H9 (cell line): Measurements from ENCODE around the gene TINAG. TPM values are rescaled to one million over a fixed set of nuclear protein-coding genes. Genes with fewer than 3 reads are reported as not detected.

Source experiments
- DNase-seq: peaks from one replicate; pipeline ENCODE4 v3.0.0-alpha.2; 2017
- H2AFZ ChIP-seq: one replicate; pipeline ENCODE4 v1.6.1; 2013; ENCODE audit warnings: mild to moderate bottlenecking, low read length, control low read depth, moderate library complexity
- H2AK5ac ChIP-seq: 2 replicates; pipeline ENCODE4 v1.6.1; 2013; ENCODE audit warnings: low read length, control low read depth, mixed read lengths; ENCODE audit not compliant: insufficient read length
- H2BK120ac ChIP-seq: one replicate; pipeline ENCODE4 v1.6.1; 2013; ENCODE audit warnings: low read depth, mild to moderate bottlenecking, low read length, control low read depth, inconsistent platforms; ENCODE audit not compliant: poor library complexity, severe bottlenecking
- H2BK12ac ChIP-seq: 2 replicates; pipeline ENCODE4 v1.6.1; 2013; ENCODE audit warnings: low read length, control low read depth, mixed read lengths, low read depth; ENCODE audit not compliant: insufficient read length
- H2BK15ac ChIP-seq: 2 replicates; pipeline ENCODE4 v1.6.1; 2013; ENCODE audit warnings: low read depth, low read length, control low read depth
- H2BK20ac ChIP-seq: one replicate; pipeline ENCODE4 v1.6.1; 2013; ENCODE audit warnings: low read depth, mild to moderate bottlenecking, low read length, control low read depth, inconsistent platforms; ENCODE audit not compliant: poor library complexity, severe bottlenecking
- H2BK5ac ChIP-seq: 2 replicates; pipeline ENCODE4 v1.6.1; 2013; ENCODE audit warnings: low read length, control low read depth, mixed read lengths; ENCODE audit not compliant: insufficient read length
- H3K14ac ChIP-seq: 2 replicates; pipeline ENCODE4 v1.6.1; 2013; ENCODE audit warnings: low read length, control low read depth; ENCODE audit not compliant: insufficient read depth
- H3K18ac ChIP-seq: 2 replicates; pipeline ENCODE4 v1.6.1; 2013; ENCODE audit warnings: low read depth, mild to moderate bottlenecking, mixed read lengths, low read length, control low read depth; ENCODE audit not compliant: insufficient read length
- H3K23ac ChIP-seq: 2 replicates; pipeline ENCODE4 v1.6.1; 2013; ENCODE audit warnings: low read length, control low read depth, mixed read lengths, low read depth; ENCODE audit not compliant: insufficient read length
- H3K23me2 ChIP-seq: 2 replicates; pipeline ENCODE4 v1.6.1; 2013; ENCODE audit warnings: low read depth, mild to moderate bottlenecking, mixed read lengths, low read length, control low read depth; ENCODE audit not compliant: insufficient read length, poor library complexity, severe bottlenecking
- H3K27ac ChIP-seq: 2 replicates; pipeline ENCODE4 v1.5.1; 2013; ENCODE audit warnings: low read length, control low read depth, mixed read lengths, low read depth; ENCODE audit not compliant: insufficient read length
- H3K27me3 ChIP-seq: 2 replicates; pipeline ENCODE4 v1.6.1; 2013; ENCODE audit warnings: low read length, control low read depth, inconsistent platforms; ENCODE audit not compliant: insufficient read depth
- H3K4ac ChIP-seq: 2 replicates; pipeline ENCODE4 v1.6.1; 2013; ENCODE audit warnings: low read depth, mild to moderate bottlenecking, control low read depth, inconsistent platforms, low read length, moderate library complexity
- H3K4me1 ChIP-seq: 2 replicates; pipeline ENCODE4 v1.6.1; 2013; ENCODE audit warnings: low read length, control low read depth, inconsistent platforms; ENCODE audit not compliant: insufficient read depth
- H3K4me2 ChIP-seq: 2 replicates; pipeline ENCODE4 v1.6.1; 2013; ENCODE audit warnings: low read length, control low read depth, mixed read lengths; ENCODE audit not compliant: insufficient read length, insufficient read depth
- H3K56ac ChIP-seq: 2 replicates; pipeline ENCODE4 v1.6.1; 2013; ENCODE audit warnings: low read depth, mild to moderate bottlenecking, mixed read lengths, low read length, control low read depth; ENCODE audit not compliant: insufficient read length
- H3K79me1 ChIP-seq: 2 replicates; pipeline ENCODE4 v1.6.1; 2013; ENCODE audit warnings: low read depth, mild to moderate bottlenecking, moderate library complexity, low read length, control low read depth, inconsistent platforms; ENCODE audit not compliant: insufficient read depth, poor library complexity, severe bottlenecking
- H3K79me2 ChIP-seq: 2 replicates; pipeline ENCODE4 v1.6.1; 2013; ENCODE audit warnings: low read length, control low read depth, inconsistent platforms; ENCODE audit not compliant: insufficient read depth
- H3K9ac ChIP-seq: 2 replicates; pipeline ENCODE4 v1.6.1; 2013; ENCODE audit warnings: low read length, control low read depth, mixed read lengths; ENCODE audit not compliant: insufficient read length; ENCODE audit errors: extremely low read depth
- H3K9me3 ChIP-seq: one replicate; pipeline ENCODE4 v1.6.1; 2013; ENCODE audit warnings: low read depth, low read length, inconsistent platforms; ENCODE audit not compliant: control insufficient read depth
- H3T11ph ChIP-seq: one replicate; pipeline ENCODE4 v1.6.1; 2013; ENCODE audit warnings: mild to moderate bottlenecking, low read length, control low read depth, inconsistent platforms
- H4K20me1 ChIP-seq: one replicate; pipeline ENCODE4 v1.6.1; 2013; ENCODE audit not compliant: control insufficient read depth, insufficient read length, insufficient read depth
- H4K5ac ChIP-seq: 2 replicates; pipeline ENCODE4 v1.6.1; 2013; ENCODE audit warnings: low read depth, mild to moderate bottlenecking, mixed read lengths, low read length, control low read depth; ENCODE audit not compliant: insufficient read length
- H4K8ac ChIP-seq: replicated peaks from 2 replicates; pipeline ENCODE4 v1.6.1; 2013; ENCODE audit warnings: low read length, control low read depth, mixed read lengths, low read depth; ENCODE audit not compliant: insufficient read length
- H4K91ac ChIP-seq: 2 replicates; pipeline ENCODE4 v1.6.1; 2013; ENCODE audit warnings: low read depth, mild to moderate bottlenecking, moderate library complexity, mixed read lengths, low read length, control low read depth; ENCODE audit not compliant: insufficient read length
- H3K27ac Mint-ChIP-seq, 3 experiments: 2 replicates in 2 of 3; 3 replicates in 1 of 3; pipeline ENCODE4 v1.8.0; 2020 to 2021; ENCODE audit warnings: mixed read lengths in 3 of 3, mild to moderate bottlenecking in 1 of 3, moderate library complexity in 1 of 3
- H3K27me3 Mint-ChIP-seq: 2 replicates; pipeline ENCODE4 v1.8.0; 2021; ENCODE audit warnings: low read depth, mild to moderate bottlenecking, moderate library complexity, mixed read lengths
- H3K36me3 Mint-ChIP-seq, 3 experiments: 2 replicates in 2 of 3; 3 replicates in 1 of 3; pipeline ENCODE4 v1.8.0; 2020 to 2021; ENCODE audit warnings: low read depth in 3 of 3, mixed read lengths in 3 of 3; ENCODE audit not compliant: insufficient read depth in 1 of 3
- H3K4me1 Mint-ChIP-seq, 2 experiments: 2 replicates each; pipeline ENCODE4 v1.8.0; 2020; ENCODE audit warnings: mixed read lengths in 2 of 2
- H3K4me3 Mint-ChIP-seq, 2 experiments: 2 replicates in 1 of 2; 3 replicates in 1 of 2; pipeline ENCODE4 v1.8.0; 2020 to 2021; ENCODE audit warnings: mild to moderate bottlenecking in 2 of 2, mixed read lengths in 2 of 2, moderate library complexity in 1 of 2
- H3K9me3 Mint-ChIP-seq, 2 experiments: 2 replicates in 1 of 2; 3 replicates in 1 of 2; pipeline ENCODE4 v1.8.0; 2020; ENCODE audit warnings: mild to moderate bottlenecking in 2 of 2, mixed read lengths in 2 of 2, moderate library complexity in 1 of 2
- total RNA-seq: library from RNA; stranded (reverse); gene quantifications from 2 replicates; pipeline ENCODE4 v1.2.1, GENCODE V29; 2021
- TF ChIP-seq, protein P1 (sequence below): fragments of 200-600 bp; sonication (generic); conservative IDR thresholded peaks from 3 replicates; pipeline ENCODE4 v1.8.0; 2021; ENCODE audit warnings: antibody characterized with exemption, mild to moderate bottlenecking

TINAG gene
- total RNA-seq, 1 experiment from 2014 or later = not detected

DNA sequence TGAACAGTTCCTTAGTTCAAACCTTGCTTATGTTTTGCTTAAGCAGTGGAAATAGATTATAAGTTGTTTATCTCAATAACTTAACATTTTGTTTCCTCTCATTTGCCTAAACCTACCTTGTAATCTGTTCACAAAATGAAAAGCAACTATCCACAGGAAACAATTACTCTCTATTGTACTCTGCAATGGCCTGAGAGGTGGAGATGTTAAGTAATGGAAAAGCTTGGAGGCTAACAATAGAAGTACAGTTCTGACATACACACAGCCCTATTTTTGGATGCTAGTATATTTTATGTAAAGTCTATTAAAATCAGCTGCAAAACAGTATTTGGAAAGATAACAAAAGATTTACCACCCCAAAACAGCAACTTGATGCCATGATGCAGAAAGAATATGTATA lies 82.1 kb downstream of the TINAG start:
- H3K23me2 ChIP-seq = no peaks in the 10 kb centered on the region
- no peak overlapping the region for H3K56ac ChIP-seq
- no peaks in the 10 kb centered on the region for H3K79me1 ChIP-seq
- Mint-ChIP-seq H3K4me3 (no peak overlapping the region), H3K9me3 (peaks cover 8 to 13% of the 10 kb centered on the region in 2 experiments), H3K27me3 (no peaks in the 10 kb centered on the region), H3K4me1 (peaks cover 2 to 6% of the 10 kb centered on the region in 2 experiments; a peak in 1 of 4 replicates), H3K36me3 (peaks cover 0 to 19% (median 4%) of the 10 kb centered on the region in 3 experiments; a peak in 5 of 7 replicates), H3K27ac (no peak overlapping the region)
- H3K27me3 ChIP-seq = no peaks in the 10 kb centered on the region
- no peak overlapping the region for H3K14ac ChIP-seq
- TF ChIP-seq, protein P1, sequence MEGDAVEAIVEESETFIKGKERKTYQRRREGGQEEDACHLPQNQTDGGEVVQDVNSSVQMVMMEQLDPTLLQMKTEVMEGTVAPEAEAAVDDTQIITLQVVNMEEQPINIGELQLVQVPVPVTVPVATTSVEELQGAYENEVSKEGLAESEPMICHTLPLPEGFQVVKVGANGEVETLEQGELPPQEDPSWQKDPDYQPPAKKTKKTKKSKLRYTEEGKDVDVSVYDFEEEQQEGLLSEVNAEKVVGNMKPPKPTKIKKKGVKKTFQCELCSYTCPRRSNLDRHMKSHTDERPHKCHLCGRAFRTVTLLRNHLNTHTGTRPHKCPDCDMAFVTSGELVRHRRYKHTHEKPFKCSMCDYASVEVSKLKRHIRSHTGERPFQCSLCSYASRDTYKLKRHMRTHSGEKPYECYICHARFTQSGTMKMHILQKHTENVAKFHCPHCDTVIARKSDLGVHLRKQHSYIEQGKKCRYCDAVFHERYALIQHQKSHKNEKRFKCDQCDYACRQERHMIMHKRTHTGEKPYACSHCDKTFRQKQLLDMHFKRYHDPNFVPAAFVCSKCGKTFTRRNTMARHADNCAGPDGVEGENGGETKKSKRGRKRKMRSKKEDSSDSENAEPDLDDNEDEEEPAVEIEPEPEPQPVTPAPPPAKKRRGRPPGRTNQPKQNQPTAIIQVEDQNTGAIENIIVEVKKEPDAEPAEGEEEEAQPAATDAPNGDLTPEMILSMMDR = no peak
- no peak overlapping the region for H3K9ac ChIP-seq
- H3K4me1 ChIP-seq = no peaks in the 10 kb centered on the region
- H2AK5ac ChIP-seq = no peak overlapping the region
- H2BK15ac ChIP-seq = no peak overlapping the region
- no peak overlapping the region for H2BK20ac ChIP-seq
- H2AFZ ChIP-seq = no peak overlapping the region
- no peaks in the 10 kb centered on the region for H4K20me1 ChIP-seq
- no peak overlapping the region for H2BK5ac ChIP-seq
- no peak overlapping the region for H3K18ac ChIP-seq
- no peak overlapping the region for H3K23ac ChIP-seq
- no peak overlapping the region for H2BK12ac ChIP-seq
- no peak overlapping the region for H4K5ac ChIP-seq
- no peaks in the 10 kb centered on the region for H3K9me3 ChIP-seq
- no peak overlapping the region for H3T11ph ChIP-seq
- H4K91ac ChIP-seq = no peak overlapping the region
- no peak overlapping the region for H2BK120ac ChIP-seq
- no peak for DNase-seq
- no peak overlapping the region for H3K27ac ChIP-seq
- H3K4me2 ChIP-seq = no peak overlapping the region
- H3K79me2 ChIP-seq = no peaks in the 10 kb centered on the region
- H3K4ac ChIP-seq = no peak overlapping the region
- no peak overlapping the region for H4K8ac ChIP-seq
